DOHH2 (cell line): ENCODE results near the gene ERFE.

ENCODE experiments used
- EZH2phosphoT487 ChIP-seq: fragments of 200-600 bp; sonication (generic); IDR thresholded peaks from 2 replicates; pipeline ENCODE4 v1.6.1; 2017; ENCODE audit warnings: borderline replicate concordance, mild to moderate bottlenecking, antibody characterized with exemption, low read length, moderate library complexity, mixed read lengths
- TF ChIP-seq, protein P1 (sequence below): fragments of 200-600 bp; sonication (generic); IDR thresholded peaks from one replicate; pipeline ENCODE4 v1.5.1; 2014; ENCODE audit warnings: antibody characterized with exemption, mild to moderate bottlenecking, low read depth, low read length; ENCODE audit not compliant: poor library complexity, severe bottlenecking

DNA sequence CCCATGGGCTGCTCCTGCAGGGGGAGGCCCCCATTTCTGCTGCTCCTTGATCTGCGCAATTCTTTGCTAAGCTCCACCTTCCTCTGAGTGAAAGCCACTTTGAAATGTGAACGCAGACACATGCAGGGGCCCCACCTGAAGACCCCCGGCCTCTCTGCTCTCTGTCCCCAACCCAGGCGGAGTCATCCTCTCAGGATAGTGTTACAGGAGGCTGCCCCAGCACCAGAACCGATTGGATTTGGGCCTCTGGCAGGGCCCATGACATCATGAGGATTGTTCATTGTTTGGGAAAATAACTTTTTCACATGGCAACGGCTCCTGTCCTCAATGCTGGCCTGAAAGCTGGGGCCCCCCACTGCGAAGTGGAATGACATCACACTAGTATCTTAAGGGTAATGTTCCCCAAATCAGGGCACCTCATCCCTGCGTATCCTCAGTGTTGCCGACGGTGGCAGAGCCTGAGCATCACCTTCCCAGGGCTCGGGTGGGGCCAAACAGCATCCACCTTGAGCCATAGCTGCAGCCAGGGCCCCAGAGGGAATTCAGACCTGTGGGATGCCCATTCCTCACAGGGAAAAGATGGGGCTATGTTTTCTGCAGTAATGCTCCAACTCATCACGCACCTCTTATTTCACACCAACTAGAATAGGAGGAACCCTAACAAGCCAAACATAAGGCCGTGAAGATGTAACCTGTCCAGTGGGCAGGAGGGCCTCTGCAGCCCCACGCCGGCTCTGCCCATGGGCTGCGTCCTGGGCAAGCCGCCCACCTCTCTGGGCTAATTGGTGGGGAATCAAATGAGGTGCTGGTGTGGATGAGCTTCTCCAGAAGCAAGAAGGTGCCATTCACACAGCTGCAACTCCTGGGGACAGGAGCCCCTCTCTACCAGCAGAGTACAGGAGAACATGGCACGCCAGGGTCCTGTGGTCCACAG, 2.7 kb upstream of the ERFE start:
- TF ChIP-seq, protein P1, sequence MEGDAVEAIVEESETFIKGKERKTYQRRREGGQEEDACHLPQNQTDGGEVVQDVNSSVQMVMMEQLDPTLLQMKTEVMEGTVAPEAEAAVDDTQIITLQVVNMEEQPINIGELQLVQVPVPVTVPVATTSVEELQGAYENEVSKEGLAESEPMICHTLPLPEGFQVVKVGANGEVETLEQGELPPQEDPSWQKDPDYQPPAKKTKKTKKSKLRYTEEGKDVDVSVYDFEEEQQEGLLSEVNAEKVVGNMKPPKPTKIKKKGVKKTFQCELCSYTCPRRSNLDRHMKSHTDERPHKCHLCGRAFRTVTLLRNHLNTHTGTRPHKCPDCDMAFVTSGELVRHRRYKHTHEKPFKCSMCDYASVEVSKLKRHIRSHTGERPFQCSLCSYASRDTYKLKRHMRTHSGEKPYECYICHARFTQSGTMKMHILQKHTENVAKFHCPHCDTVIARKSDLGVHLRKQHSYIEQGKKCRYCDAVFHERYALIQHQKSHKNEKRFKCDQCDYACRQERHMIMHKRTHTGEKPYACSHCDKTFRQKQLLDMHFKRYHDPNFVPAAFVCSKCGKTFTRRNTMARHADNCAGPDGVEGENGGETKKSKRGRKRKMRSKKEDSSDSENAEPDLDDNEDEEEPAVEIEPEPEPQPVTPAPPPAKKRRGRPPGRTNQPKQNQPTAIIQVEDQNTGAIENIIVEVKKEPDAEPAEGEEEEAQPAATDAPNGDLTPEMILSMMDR: no peak
- TF ChIP-seq EZH2phosphoT487: no peak
